Mucosa of rectum (tissue), 2 donors: Measurements from ENCODE around the gene NEK9.

Source experiments
- H3K27ac ChIP-seq, 2 donors: one replicate each; pipeline ENCODE4 v1.7.0; 2013; ENCODE audit warnings: inconsistent platforms in 2 of 2, low read depth in 2 of 2, low read length in 2 of 2
- H3K27me3 ChIP-seq, 2 donors: one replicate each; pipeline ENCODE4 v1.7.0; 2013; ENCODE audit warnings: low read length in 2 of 2; ENCODE audit not compliant: control insufficient read depth in 2 of 2, insufficient read depth in 2 of 2
- H3K36me3 ChIP-seq, 2 donors: one replicate each; pipeline ENCODE4 v1.7.0; 2013; ENCODE audit warnings: low read length in 2 of 2; ENCODE audit not compliant: control insufficient read depth in 2 of 2, insufficient read depth in 2 of 2
- H3K4me1 ChIP-seq, 2 donors: one replicate each; pipeline ENCODE4 v1.7.0; 2013; ENCODE audit warnings: low read length in 2 of 2, mild to moderate bottlenecking in 1 of 2; ENCODE audit not compliant: control insufficient read depth in 2 of 2, insufficient read depth in 2 of 2
- H3K4me3 ChIP-seq, 2 donors: one replicate each; pipeline ENCODE4 v1.7.0; 2013; ENCODE audit warnings: low read length in 2 of 2
- H3K9ac ChIP-seq, 2 donors: one replicate each; pipeline ENCODE4 v1.7.0; 2013; ENCODE audit warnings: low read length in 2 of 2, low read depth in 1 of 2, mild to moderate bottlenecking in 1 of 2
- H3K9me3 ChIP-seq, 2 donors: one replicate each; pipeline ENCODE4 v1.7.0; 2013; ENCODE audit warnings: low read length in 2 of 2; ENCODE audit not compliant: control insufficient read depth in 2 of 2
- donor health status: healthy.
- donor health status: Normal muscosa, but diverticular disease.

The NEK9 gene

DNA sequence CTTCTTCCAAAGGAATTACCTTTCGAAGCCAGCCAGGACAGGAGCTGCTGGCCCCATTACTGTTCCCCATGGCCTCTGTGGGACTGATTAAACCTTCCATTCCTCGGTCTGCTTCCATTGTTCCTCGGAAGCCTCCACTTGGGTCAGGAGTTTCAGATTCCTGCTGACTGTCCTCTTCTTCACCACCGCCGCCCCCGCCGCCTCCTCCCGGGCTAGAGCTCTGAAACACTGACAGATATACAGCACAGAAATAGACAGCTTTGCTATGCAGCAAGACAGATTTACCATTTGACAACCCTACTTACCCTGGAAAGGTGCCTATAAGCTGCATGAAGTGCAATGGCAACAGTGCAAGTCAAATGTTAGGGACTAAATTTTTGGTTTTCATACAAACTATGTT lies 35.6 kb downstream of the NEK9 start:
- Histone ChIP-seq H3K9ac (no peak overlapping the region), H3K27ac (no peak overlapping the region), H3K4me3 (no peak overlapping the region), H3K27me3 (no peaks in the 10 kb centered on the region), H3K9me3 (no peaks in the 10 kb centered on the region), H3K36me3 (peaks cover 44 to 60% of the 10 kb centered on the region in 2 donors), H3K4me1 (no peaks in the 10 kb centered on the region)

DNA sequence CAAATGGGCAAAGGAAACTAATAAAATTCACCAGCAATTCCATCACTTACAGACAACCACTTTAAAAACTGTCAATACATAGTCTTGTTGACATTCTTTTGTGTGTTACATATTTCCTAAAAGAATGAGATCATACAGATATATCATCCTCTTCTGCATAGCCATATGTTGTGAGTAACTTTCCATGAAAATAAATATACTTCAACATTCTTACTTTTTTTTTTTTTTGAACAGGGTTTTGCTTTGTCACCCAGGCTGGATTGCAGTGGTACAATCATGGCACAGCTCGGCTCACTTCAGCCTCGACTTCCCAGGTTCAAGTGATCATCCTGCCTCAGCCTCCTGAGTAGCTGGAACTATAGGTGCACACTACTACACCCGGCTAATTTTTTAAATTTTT lies 36.5 kb downstream of the NEK9 start:
- H3K4me3 ChIP-seq: no peak overlapping the region
- peaks cover 42 to 56% of the 10 kb centered on the region in 2 donors for H3K36me3 ChIP-seq
- H3K4me1 ChIP-seq: no peaks in the 10 kb centered on the region

DNA sequence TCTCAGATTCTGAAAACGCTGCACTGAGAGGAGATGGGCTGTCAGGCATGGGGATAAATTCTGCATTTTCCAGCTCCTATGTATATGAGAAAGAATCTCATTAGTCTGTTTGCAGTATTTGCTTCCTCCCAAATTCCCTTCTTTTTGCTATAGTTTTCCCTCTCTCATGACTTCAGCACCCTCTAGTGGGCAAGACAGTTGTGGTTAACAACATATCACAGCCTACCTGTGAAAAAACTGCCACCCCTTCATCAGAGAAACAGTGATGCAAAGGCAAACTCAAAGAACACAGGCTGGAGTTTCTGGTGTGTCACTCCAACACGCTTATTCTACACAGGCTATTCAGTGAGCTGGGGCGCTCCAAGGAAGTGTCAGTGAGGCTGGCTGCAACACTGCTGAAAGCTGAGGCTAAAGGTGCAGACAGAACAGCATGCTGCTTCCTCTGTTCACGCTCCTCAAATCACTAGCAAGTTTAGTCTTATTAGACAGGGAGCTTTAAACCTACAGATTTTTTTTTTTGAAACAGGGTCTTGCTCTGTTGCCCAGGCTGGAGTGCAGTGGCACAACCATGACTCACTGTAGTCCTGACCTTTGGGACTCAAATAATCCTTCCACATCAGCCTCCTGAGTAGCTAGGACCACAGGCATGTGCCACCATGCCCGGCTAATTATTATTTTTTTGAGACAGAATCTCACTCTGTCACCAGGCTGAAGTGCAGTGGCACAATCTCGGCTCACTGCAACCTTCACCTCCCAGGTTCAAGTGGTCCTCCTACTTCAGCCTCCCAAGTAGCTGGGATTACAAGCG lies 38.1 kb downstream of the NEK9 start:
- H3K36me3 ChIP-seq: peaks cover 44 to 54% of the 10 kb centered on the region in 2 donors
- H3K27me3 ChIP-seq: no peaks in the 10 kb centered on the region
- no peaks in the 10 kb centered on the region for H3K9me3 ChIP-seq
- no peak overlapping the region for H3K27ac ChIP-seq
- no peak overlapping the region for H3K4me3 ChIP-seq
- H3K9ac ChIP-seq: no peak overlapping the region
- H3K4me1 ChIP-seq: no peaks in the 10 kb centered on the region

More for the DNA sequence above, 36.5 kb downstream of the NEK9 start:
- no peaks in the 10 kb centered on the region for H3K9me3 ChIP-seq
- no peak overlapping the region for H3K9ac ChIP-seq
- no peak overlapping the region for H3K27ac ChIP-seq
- H3K27me3 ChIP-seq: no peaks in the 10 kb centered on the region

DNA sequence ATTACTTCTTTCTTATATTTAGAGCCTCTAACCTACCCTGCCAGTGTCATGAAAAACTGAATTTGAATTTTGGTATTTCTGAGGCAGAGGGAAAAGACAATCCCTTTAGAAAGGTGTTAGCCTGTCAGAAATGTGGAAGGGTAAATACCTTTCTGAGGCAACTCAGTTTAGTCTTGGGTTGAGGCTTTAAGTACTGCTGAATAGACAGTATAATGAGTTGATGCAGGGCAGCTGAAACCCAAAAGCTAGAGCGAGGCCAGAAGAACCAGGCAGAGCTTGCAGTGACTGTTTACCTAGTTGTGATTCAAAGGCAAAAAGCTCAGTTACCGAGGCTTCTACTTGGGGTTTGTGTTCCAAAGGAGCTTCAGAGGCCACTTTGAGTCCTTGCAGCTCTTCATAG lies 38.7 kb downstream of the NEK9 start:
- no peak overlapping the region for H3K9ac ChIP-seq

DNA sequence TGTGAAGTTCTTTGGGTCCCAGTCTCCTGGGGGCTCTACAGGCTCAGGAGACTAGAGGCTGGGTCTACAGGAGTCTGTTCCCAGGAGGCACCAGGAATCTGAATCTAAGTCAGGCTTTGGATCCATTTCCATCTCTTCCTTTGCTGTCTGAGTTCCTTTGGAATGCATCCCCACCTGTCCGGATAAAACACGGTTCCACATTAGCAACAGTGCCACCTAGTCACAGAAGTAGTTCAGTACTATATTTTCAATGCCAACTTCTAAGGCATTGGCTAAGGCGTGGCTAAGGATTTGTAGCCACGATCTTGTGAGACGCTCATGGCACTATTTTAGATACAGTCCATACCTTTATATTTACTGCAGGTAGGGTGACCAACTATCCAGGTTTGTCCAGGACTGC lies 42.3 kb downstream of the NEK9 start:
- no peaks in the 10 kb centered on the region for H3K4me1 ChIP-seq
- H3K36me3 ChIP-seq: peaks cover 43 to 52% of the 10 kb centered on the region in 2 donors
- no peak overlapping the region for H3K4me3 ChIP-seq

More for the DNA sequence above, 38.7 kb downstream of the NEK9 start:
- Histone ChIP-seq H3K4me1 (no peaks in the 10 kb centered on the region), H3K9me3 (no peaks in the 10 kb centered on the region), H3K27me3 (no peaks in the 10 kb centered on the region), H3K27ac (no peak overlapping the region), H3K4me3 (no peak overlapping the region), H3K36me3 (peaks cover 43 to 57% of the 10 kb centered on the region in 2 donors)

DNA sequence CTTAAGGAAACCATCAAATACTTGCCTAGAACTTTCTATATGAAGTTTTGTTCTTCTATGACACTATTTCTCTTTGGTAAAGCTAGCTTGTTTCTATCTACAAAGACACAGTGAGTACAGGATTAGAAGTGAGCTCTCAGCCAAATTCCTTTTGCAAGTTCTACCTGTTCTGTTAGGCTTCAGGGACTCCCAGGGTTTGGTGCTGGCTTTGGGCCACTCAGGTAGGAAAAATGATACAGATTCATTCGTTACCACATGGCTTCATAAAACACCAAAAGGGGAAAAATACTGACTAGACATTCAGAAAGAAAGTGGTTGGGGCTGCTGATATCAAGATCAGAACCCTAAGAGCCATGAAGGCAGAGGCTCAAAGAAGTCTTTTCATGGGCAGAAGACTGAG lies 43.6 kb downstream of the NEK9 start:
- no peak overlapping the region for H3K27ac ChIP-seq
- no peaks in the 10 kb centered on the region for H3K4me1 ChIP-seq
- H3K9ac ChIP-seq: no peak overlapping the region
- no peaks in the 10 kb centered on the region for H3K9me3 ChIP-seq
- no peak overlapping the region for H3K4me3 ChIP-seq
- no peaks in the 10 kb centered on the region for H3K27me3 ChIP-seq
- H3K36me3 ChIP-seq: peaks cover 41 to 50% of the 10 kb centered on the region in 2 donors

More for the DNA sequence above, 42.3 kb downstream of the NEK9 start:
- Histone ChIP-seq H3K27me3 (no peaks in the 10 kb centered on the region), H3K27ac (no peak overlapping the region), H3K9me3 (no peaks in the 10 kb centered on the region), H3K9ac (no peak overlapping the region)

DNA sequence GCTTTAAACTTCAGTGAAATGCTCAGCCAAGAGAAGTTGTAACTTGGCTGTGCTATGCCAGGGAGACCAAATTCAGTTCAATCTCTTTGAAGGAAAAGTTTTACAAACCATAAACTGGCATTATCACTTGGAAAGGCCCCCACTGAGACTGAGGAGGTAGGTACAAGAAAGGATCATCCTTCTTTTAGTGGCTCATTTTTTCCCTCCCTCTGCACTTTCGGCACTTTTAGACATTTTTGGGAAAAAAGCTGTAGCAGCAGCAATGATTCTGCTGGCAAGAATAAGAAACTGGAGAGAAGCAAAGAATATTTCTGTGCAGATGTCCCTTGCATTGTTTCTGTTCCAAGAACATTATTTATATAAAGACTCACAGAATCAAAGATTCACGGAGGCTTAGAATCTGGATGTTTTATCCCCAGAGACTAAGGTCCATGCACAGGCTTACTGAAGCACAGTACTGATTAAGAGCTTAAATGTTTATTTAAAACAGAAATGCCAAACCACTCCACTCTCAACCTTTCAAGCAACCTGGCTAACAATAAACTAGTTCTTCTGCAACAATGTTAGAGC lies 45.1 kb downstream of the NEK9 start:
- Histone ChIP-seq H3K36me3 (peaks cover 30 to 35% of the 10 kb centered on the region in 2 donors), H3K9me3 (no peaks in the 10 kb centered on the region), H3K4me3 (no peak overlapping the region), H3K9ac (no peak overlapping the region), H3K27me3 (no peaks in the 10 kb centered on the region), H3K27ac (no peak overlapping the region), H3K4me1 (no peaks in the 10 kb centered on the region)

DNA sequence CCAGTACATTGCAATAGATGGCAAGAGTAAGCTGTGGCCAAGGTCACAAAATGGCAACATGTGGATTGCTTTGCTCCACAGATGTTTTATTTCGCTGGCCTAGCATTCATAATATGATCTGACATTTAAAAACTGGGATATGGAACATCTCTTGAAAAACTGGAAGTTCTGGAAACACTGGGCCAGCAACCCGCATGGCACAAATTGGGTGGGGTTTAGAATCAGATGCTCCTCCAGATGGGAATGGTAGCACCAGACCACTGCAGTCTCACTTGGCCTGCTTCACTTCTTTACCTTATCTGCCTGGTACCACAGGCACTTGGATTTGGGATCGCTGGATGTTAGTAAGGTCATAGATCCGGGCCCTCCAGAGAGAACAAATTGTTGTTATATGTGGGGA lies 47.3 kb downstream of the NEK9 start:
- Histone ChIP-seq H3K27ac (no peak overlapping the region), H3K9ac (no peak overlapping the region), H3K4me3 (no peak overlapping the region), H3K36me3 (peaks cover 14 to 20% of the 10 kb centered on the region in 2 donors), H3K4me1 (no peaks in the 10 kb centered on the region), H3K9me3 (no peaks in the 10 kb centered on the region), H3K27me3 (no peaks in the 10 kb centered on the region)

DNA sequence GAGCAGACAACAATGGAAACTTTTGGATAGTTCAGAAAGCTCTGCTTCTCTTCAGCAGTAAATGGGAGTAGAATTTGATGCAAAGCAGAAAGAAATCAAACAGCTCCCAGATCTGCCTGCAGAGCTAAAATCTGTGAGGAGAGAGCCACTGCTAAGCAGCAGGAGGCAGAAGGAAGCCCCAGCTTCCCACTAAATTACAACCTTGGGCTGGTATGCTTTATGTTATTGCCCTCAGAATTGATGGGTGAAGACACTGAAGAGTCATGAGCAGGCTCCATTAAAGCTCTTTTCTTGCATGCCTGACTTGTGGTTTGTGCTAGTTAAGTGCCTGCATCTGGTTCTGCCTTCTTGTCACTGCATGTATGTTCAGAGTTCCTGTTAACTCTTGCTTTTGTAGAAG lies 49.1 kb downstream of the NEK9 start:
- H3K4me3 ChIP-seq: no peak overlapping the region
- H3K27me3 ChIP-seq: no peaks in the 10 kb centered on the region
- H3K9ac ChIP-seq: no peak overlapping the region
- no peaks in the 10 kb centered on the region for H3K4me1 ChIP-seq
- H3K36me3 ChIP-seq: peaks cover 5% of the 10 kb centered on the region in 2 donors
- no peaks in the 10 kb centered on the region for H3K9me3 ChIP-seq
- H3K27ac ChIP-seq: no peak overlapping the region

DNA sequence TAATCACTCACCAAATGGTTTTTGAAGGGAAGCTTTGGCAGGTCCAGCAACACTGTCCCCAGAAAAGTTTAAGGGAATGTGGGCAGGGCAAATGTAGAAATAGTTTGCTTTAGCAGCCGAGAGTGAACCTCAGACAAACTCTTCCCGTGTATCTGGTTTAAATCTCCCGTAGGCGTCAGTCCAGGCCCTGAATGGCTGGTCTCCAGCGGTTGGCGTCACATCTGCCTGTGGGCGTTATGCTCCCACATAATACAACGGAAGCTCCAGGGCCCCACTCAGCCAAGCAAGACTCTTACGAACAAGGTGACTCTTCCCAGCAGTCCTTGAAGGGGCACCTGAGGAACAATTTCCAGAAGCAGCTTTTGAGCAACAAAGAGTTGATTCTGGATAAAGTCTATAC lies 56.5 kb downstream of the NEK9 start:
- H3K36me3 ChIP-seq: no peaks in the 10 kb centered on the region
- H3K27me3 ChIP-seq: no peaks in the 10 kb centered on the region
- peak overlapping the region; percentile 47 to 80 for H3K9ac ChIP-seq
- peak overlapping the region in 1 of 2 donors; percentile 65 for H3K4me3 ChIP-seq
- no peaks in the 10 kb centered on the region for H3K9me3 ChIP-seq
- peaks cover 15 to 17% of the 10 kb centered on the region in 2 donors for H3K4me1 ChIP-seq
- peak overlapping the region; percentile 91 to 94 for H3K27ac ChIP-seq
